Activated T-cell treated with anti-CD3 and anti-CD28 coated beads for 4 hours (primary cell): ENCODE data around the gene ALDH1A3.

Experiments
- DNase-seq: peaks from one replicate; pipeline ENCODE4 v3.0.0-alpha.2; 2020

The ALDH1A3 gene

GRCh38 chr15:100885811-100886210 lies 6.2 kb downstream of the ALDH1A3 start:
- no peak for DNase-seq

GRCh38 chr15:100887211-100887913 lies 7.7 kb downstream of the ALDH1A3 start:
- no peak for DNase-seq

- DNase-seq: no peak
Observed at GRCh38 chr15:100889385-100890050, 9.9 kb downstream of the ALDH1A3 start.

GRCh38 chr15:100890051-100890720 lies 10.6 kb downstream of the ALDH1A3 start:
- DNase-seq: no peak

GRCh38 chr15:100890850-100891249 lies 11.2 kb downstream of the ALDH1A3 start:
- no peak for DNase-seq

- no peak for DNase-seq
Observed at GRCh38 chr15:100891307-100892012, 11.8 kb downstream of the ALDH1A3 start.

- DNase-seq: no peak
Observed at GRCh38 chr15:100892013-100892355, 12.4 kb downstream of the ALDH1A3 start.

- DNase-seq: no peak
Observed at GRCh38 chr15:100893261-100893963, 13.8 kb downstream of the ALDH1A3 start.

- DNase-seq: no peak
Observed at GRCh38 chr15:100893964-100894295, 14.3 kb downstream of the ALDH1A3 start.

GRCh38 chr15:100895721-100896120 lies 16.1 kb downstream of the ALDH1A3 start:
- no peak for DNase-seq

- no peak for DNase-seq
Observed at GRCh38 chr15:100897221-100898151, 17.9 kb downstream of the ALDH1A3 start.

- DNase-seq: no peak
Observed at GRCh38 chr15:100898152-100898490, 18.5 kb downstream of the ALDH1A3 start.

GRCh38 chr15:100898661-100899462 lies 19.2 kb downstream of the ALDH1A3 start:
- DNase-seq: no peak

- no peak for DNase-seq
Observed at GRCh38 chr15:100899601-100900000, 20.0 kb downstream of the ALDH1A3 start.

GRCh38 chr15:100900136-100900794 lies 20.6 kb downstream of the ALDH1A3 start:
- DNase-seq: no peak

GRCh38 chr15:100900795-100901169 lies 21.2 kb downstream of the ALDH1A3 start:
- DNase-seq: no peak

GRCh38 chr15:100901296-100901695 lies 21.7 kb downstream of the ALDH1A3 start:
- no peak for DNase-seq

- no peak for DNase-seq
Observed at GRCh38 chr15:100901702-100902435, 22.2 kb downstream of the ALDH1A3 start.

GRCh38 chr15:100902436-100903167 lies 23.0 kb downstream of the ALDH1A3 start:
- no peak for DNase-seq
